Upper lobe of left lung (tissue), 6 donors: ENCODE results near the gene UBAC1. TPM values are rescaled to one million over a fixed set of nuclear protein-coding genes. Genes with fewer than 3 reads are reported as not detected.
A peak's percentile ranks its signal among the peaks of the same experiment; 100 is the strongest.

Experiments
- ATAC-seq, 2 donors: fragments of 200-7000 bp; cut with Tn5 transposase; one replicate each; pipeline ENCODE4 v1.9.1; 2022; ENCODE audit warnings: mild to moderate bottlenecking in 2 of 2, moderate library complexity in 2 of 2; ENCODE audit not compliant: low FRiP score in 2 of 2
- DNase-seq, 2 donors: peaks; one replicate each; pipeline ENCODE4 v3.0.0-alpha.2; 2019 to 2020
- H3K27ac ChIP-seq, 4 donors: fragments of 200-600 bp; sonication (generic); one replicate each; pipeline ENCODE4 v1.5.1; 2016 to 2019
- H3K27me3 ChIP-seq, 4 donors: fragments of 200-600 bp; sonication (generic); one replicate each; pipeline ENCODE4 v1.5.1; 2017 to 2019
- H3K36me3 ChIP-seq, 4 donors: fragments of 200-600 bp; sonication (generic); one replicate each; pipeline ENCODE4 v1.5.1; 2016 to 2019
- H3K4me1 ChIP-seq, 4 donors: fragments of 200-600 bp; sonication (generic); one replicate each; pipeline ENCODE4 v1.5.1; 2018 to 2019
- H3K4me3 ChIP-seq, 4 donors: fragments of 200-600 bp; sonication (generic); one replicate each; pipeline ENCODE4 v1.5.1; 2017 to 2019; ENCODE audit warnings: mild to moderate bottlenecking in 2 of 4, moderate library complexity in 1 of 4
- H3K9me3 ChIP-seq, 4 donors: fragments of 200-600 bp; sonication (generic); one replicate each; pipeline ENCODE4 v1.5.1; 2018 to 2019
- CTCF ChIP-seq, 6 experiments: fragments of 450-650 bp in 4 of 6; fragments of 200-600 bp in 2 of 6; sonication (generic) in 2 of 6; IDR thresholded peaks; one replicate each; pipeline ENCODE4 v1.5.1; 2016 to 2019; ENCODE audit warnings: antibody characterized with exemption in 6 of 6
- EP300 ChIP-seq, 4 donors: sonication (generic); formaldehyde crosslinking; IDR thresholded peaks; one replicate each; pipeline ENCODE4 v1.5.1; 2017; ENCODE audit warnings: antibody characterized with exemption in 4 of 4, control low read depth in 2 of 4
- POLR2A ChIP-seq, 4 donors: fragments of 450-650 bp; IDR thresholded peaks; one replicate each; pipeline ENCODE4 v1.5.1; 2016 to 2017; ENCODE audit warnings: antibody characterized with exemption in 4 of 4, mild to moderate bottlenecking in 2 of 4
- POLR2AphosphoS5 ChIP-seq, 2 donors: sonication (generic); formaldehyde crosslinking; IDR thresholded peaks; one replicate each; pipeline ENCODE4 v1.5.1; 2017; ENCODE audit warnings: antibody characterized with exemption in 2 of 2
- WGBS, 2 donors: methylation state at CpG; one replicate each; pipeline ENCODE4 v1.1.5; 2017 to 2018; 5-methylcytosine and 5-hydroxymethylcytosine counted together
- total RNA-seq, 6 donors: library from RNA; depleted of rRNA in 4 of 6; stranded (reverse); fragments of >200 nt in 4 of 6; gene quantifications; one replicate each; pipeline versions ENCODE4 v1.1.0 to v1.2.1, GENCODE V29; 2016 to 2021
- donor health status: DM: no; HTN: no; CAD: no; lungs with moderate emphysema.
- donor health status: DM: no; HTN: yes; CAD: no; lungs with severe emphysema.

The UBAC1 gene
- total RNA-seq, 6 donors from 2014 or later, result 38.0 to 72.3 (median 49.3) TPM

GRCh38 chr9:136004219-136004618, 43.0 kb upstream of the UBAC1 start:
- no peak for TF ChIP-seq EP300 (IDR thresholded peaks at IDR 0.05)
- no peak for TF ChIP-seq CTCF (IDR thresholded peaks at IDR 0.05)
- TF ChIP-seq POLR2AphosphoS5 (IDR thresholded peaks at IDR 0.05), result no peak
- no peak for TF ChIP-seq POLR2A (IDR thresholded peaks at IDR 0.05)
- no peak for DNase-seq
- Histone ChIP-seq H3K27ac (peak overlapping the region; percentile 26 to 74 (median 51)), H3K9me3 (no peaks in the 10 kb centered on the region), H3K36me3 (peaks cover 0 to 5% (median 2%) of the 10 kb centered on the region in 4 donors), H3K4me1 (peaks cover 20 to 32% (median 24%) of the 10 kb centered on the region in 4 donors), H3K4me3 (no peak overlapping the region), H3K27me3 (no peaks in the 10 kb centered on the region)
- no peak for ATAC-seq
- WGBS, 2 donors, result 71 to 100% methylated on average over 1 to 9 of the region's 9 CpGs

- DNase-seq (peak in 1 of 2 donors; percentile 61), ATAC-seq (no peak)
Measured at GRCh38 chr9:136003411-136004218, 42.4 kb upstream of the UBAC1 start.

GRCh38 chr9:136002881-136003280, 41.7 kb upstream of the UBAC1 start:
- TF ChIP-seq EP300 (IDR thresholded peaks at IDR 0.05), result no peak
- TF ChIP-seq CTCF (IDR thresholded peaks at IDR 0.05), result no peak
- no peak for TF ChIP-seq POLR2A (IDR thresholded peaks at IDR 0.05)
- TF ChIP-seq POLR2AphosphoS5 (IDR thresholded peaks at IDR 0.05), result no peak
- H3K4me3 ChIP-seq, result no peak overlapping the region
- no peak for ATAC-seq
- 40 to 48% methylated on average over 3 to 10 of the region's 10 CpGs for WGBS, 2 donors
- H3K9me3 ChIP-seq, result no peaks in the 10 kb centered on the region
- H3K27me3 ChIP-seq, result no peaks in the 10 kb centered on the region
- no peaks in the 10 kb centered on the region for H3K36me3 ChIP-seq
- DNase-seq, result peak in 1 of 2 donors; percentile 59
- peaks cover 17 to 24% (median 20%) of the 10 kb centered on the region in 4 donors for H3K4me1 ChIP-seq
- peak overlapping the region in 3 of 4 donors; percentile 28 to 74 (median 67) for H3K27ac ChIP-seq

More at GRCh38 chr9:136003411-136004218, 42.4 kb upstream of the UBAC1 start:
- no peaks in the 10 kb centered on the region for H3K9me3 ChIP-seq
- peak overlapping the region; percentile 26 to 74 (median 51) for H3K27ac ChIP-seq
- WGBS, 2 donors, result 31 to 34% methylated on average over 6 to 14 of the region's 15 CpGs
- no peaks in the 10 kb centered on the region for H3K36me3 ChIP-seq
- H3K4me1 ChIP-seq, result peaks cover 14 to 26% (median 23%) of the 10 kb centered on the region in 4 donors
- no peak overlapping the region for H3K4me3 ChIP-seq
- H3K27me3 ChIP-seq, result no peaks in the 10 kb centered on the region
- TF ChIP-seq POLR2A (IDR thresholded peaks at IDR 0.05) (no peak), POLR2AphosphoS5 (IDR thresholded peaks at IDR 0.05) (no peak), EP300 (IDR thresholded peaks at IDR 0.05) (no peak), CTCF (IDR thresholded peaks at IDR 0.05) (no peak)

GRCh38 chr9:136002215-136002614, 41.0 kb upstream of the UBAC1 start:
- ATAC-seq (no peak), DNase-seq (peak in 1 of 2 donors; percentile 60)
- H3K36me3 ChIP-seq, result no peaks in the 10 kb centered on the region
- H3K27ac ChIP-seq, result peak overlapping the region in 1 of 4 donors; percentile 67
- H3K27me3 ChIP-seq, result no peaks in the 10 kb centered on the region
- TF ChIP-seq CTCF (IDR thresholded peaks at IDR 0.05) (no peak), POLR2A (IDR thresholded peaks at IDR 0.05) (no peak), POLR2AphosphoS5 (IDR thresholded peaks at IDR 0.05) (no peak), EP300 (IDR thresholded peaks at IDR 0.05) (no peak)
- WGBS, 2 donors, result 90 to 95% methylated on average over 2 to 11 of the region's 11 CpGs
- H3K4me1 ChIP-seq, result peaks cover 23 to 30% (median 24%) of the 10 kb centered on the region in 4 donors
- no peak overlapping the region for H3K4me3 ChIP-seq
- no peaks in the 10 kb centered on the region for H3K9me3 ChIP-seq
